Pons (tissue), 1 donor: ENCODE measurements around the gene RNF144B.

Source experiments
- DNase-seq: peaks from one replicate; pipeline ENCODE4 v3.0.0-alpha.2; 2016; ENCODE audit warnings: low spot score

The RNF144B gene

DNA sequence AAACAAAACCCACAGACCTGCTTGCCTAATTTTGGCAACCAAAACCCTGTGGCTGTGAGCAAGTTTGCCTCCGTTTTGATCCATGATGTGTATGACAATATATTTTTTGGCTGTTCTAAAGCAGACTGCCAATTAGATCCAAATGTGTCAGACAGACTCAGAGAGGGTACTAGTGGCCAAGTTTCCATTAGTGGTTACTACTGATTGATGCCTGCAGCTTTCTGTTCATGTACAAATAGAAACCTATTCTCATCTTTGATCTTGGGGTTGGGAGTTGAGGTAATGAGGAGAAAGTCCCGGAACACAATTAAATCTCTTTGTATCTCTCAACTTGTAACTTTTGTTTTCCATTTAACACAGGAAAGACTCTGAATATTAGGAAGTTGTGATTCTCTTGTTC lies 100.9 kb downstream of the RNF144B start:
- DNase-seq = no peak

DNA sequence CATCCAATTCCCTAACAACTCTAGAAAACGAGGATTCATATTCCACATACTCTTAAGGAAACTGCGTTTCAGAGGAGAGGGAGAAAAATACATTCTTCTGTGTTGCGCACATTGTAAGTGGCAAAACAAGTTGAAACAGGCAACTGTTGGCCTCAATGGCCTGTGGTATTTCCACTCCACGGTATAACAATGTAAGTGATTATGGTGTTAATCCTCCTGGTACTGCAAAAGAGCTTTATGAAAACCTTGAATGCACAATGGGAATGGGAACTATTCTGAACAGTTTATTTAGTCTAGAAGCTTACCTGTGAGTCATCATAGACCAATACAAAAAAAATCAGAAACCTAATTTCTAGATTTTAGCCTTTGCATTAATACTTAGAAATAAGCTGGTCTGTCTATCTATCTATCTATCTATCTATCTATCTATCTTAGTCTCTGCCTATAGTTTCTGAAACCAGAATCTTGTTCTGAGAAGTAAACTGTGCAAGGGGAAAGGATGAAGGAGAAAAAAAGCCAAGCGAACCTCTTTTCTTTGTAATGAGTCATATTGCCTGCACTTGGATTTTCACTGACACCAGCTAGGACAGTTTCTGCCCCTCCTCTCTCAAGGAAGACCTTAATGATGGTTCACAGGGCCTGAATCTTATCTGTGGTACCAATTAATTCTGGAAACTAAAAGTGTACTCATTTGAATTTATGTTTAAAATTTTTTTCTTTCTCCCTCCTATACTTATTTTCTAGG lies 101.5 kb downstream of the RNF144B start:
- no peak for DNase-seq

DNA sequence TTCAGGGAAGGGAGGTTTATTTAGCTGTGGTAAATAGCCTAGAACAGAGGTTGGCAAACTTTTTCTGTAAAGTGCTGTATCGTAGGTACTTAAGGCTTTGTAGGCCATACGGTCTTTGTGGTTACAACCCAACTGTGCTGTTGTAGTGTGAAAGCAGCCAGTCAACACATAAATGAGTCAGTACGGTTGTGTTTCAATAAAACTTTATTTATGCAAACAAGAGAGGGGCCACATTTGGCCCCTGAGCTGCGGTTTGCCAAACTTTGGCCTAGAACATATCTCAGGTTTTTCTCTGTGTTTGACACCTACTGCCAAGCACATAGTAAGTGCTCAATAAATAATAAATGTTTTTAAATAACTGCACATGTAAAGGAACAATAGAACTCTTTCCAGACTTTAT lies 102.2 kb downstream of the RNF144B start:
- no peak for DNase-seq

DNA sequence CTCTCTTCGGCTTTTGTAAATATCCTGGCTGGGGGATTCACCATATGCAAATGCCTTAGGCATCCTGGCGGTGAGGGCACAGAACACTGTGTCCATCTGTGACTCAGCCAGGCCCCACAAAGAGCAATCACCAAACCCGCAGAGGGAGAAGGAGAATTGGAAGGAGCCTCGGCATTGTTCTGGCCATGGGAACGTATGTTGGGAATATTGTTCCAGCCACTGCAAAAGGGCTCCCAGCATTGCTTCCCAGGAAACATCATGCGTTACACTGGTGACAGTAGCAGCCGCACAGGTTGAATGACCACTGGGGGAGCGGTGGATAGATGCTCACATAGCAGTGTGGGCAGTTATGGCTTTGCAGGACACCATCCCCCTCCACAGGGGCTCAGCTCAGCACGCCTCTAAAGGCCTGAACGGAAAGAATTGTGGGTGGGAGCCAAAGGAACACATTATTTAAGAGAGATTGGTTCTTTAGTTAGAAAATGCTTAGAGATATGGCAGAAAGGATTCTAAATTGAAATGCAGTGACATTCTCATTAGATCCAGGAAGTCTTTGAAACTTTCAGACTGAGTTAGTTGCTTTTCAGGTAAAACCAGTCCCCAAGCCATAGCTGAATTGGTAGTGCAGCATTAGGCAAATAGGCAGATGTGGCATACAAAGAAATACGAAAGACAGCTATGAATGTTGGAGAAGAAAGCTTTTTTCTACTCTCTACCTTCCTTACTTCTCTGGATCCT lies 104.3 kb downstream of the RNF144B start:
- no peak for DNase-seq

DNA sequence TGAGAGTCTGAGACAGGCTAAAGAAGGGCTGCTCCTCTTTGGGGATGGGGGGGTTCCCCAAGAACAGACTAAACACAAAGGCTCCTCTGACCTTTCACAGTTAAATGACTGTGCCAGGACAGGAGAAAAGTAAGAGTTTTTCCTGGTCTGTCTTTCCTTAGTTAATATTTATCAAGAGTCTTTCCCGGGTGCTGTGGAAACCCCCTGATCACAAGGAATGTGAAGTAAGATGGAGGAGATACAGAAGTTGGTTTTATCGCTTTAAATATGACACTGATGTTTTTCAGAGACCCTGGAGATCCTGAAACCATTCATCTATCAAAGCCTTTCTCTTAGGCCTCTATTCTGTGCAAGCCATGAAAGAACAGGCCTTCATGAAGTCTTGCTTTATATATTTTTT lies 105.8 kb downstream of the RNF144B start:
- DNase-seq = no peak

DNA sequence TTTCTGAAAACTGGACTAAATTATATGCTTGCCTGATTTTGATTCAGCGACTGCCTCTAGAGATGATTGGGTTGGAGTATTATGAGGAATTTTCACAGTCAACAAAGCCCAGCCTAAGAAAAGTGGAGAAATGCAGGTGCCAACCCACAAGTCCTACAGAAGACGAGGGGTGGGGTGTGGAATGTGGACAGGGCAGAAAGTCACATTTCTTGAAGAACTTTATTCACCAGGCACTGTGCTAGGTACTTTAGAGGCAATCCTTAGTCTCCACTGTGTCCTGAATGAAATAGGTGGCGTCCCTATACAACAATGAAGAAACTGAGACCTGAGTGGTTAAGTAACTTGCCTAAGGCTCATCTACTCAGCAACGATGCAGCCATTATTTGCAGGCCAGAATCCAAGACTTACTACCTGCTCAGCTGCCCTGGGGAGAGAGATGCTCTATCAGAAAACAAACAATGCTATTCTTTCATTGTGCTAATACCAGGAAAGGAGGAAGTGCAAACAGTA lies 106.3 kb downstream of the RNF144B start:
- DNase-seq = no peak

DNA sequence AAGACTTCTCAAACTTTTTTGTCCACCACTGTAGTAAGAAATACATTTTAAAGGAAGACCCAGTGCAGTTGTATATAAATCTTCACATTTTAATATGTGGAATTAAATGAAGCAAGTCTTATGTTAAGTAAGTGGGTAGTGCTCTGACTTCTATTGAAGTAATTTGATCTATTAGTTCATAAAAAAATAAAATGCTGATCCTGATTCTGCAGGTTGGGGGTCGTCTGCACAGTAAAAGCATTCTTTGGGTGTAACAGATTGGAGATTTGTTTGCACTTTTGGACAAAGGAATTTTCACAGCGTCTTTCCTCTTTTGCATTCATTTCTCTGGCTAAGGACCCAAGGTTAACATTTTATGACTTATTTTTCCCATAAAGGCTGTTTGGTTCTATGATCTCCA lies 106.8 kb downstream of the RNF144B start:
- DNase-seq = no peak

DNA sequence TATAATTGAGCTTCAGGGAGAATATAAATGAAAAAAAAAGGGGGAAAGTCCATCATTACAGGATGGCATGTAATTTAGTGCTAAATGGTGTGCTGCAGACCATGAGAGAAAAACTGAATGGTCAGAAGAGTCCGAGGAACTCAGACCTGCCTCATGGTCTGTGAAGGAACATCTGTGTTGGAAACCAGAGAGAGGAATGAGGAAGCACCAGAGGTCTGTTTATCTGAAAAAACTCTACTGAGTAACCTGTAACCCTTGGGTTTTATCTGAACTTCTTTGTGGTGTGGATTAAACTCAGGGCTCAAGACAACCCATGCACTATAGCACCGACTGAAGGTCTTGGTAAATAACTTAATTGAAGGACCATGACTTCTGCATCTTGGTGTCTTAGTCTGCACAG lies 108.1 kb downstream of the RNF144B start:
- no peak for DNase-seq

DNA sequence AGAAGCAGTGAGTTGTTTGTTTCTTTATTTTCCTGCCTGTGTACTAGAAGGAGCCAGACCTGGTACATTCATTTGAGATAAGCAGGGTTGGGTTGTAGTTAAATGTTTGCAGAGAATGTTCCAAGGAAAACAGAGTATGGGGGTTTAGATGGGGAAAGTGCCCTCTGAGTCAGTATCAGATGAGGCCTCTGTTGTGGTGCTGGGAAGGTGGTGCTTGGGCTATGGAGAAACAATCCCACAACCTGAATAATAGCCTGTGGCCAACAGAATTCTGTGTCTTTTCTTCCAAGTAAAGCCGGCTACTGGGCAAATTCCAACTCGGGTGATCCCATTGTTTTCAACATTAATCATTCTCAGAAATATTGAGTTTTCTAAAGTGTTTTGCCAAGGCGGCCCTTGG lies 109.3 kb downstream of the RNF144B start:
- DNase-seq = no peak

DNA sequence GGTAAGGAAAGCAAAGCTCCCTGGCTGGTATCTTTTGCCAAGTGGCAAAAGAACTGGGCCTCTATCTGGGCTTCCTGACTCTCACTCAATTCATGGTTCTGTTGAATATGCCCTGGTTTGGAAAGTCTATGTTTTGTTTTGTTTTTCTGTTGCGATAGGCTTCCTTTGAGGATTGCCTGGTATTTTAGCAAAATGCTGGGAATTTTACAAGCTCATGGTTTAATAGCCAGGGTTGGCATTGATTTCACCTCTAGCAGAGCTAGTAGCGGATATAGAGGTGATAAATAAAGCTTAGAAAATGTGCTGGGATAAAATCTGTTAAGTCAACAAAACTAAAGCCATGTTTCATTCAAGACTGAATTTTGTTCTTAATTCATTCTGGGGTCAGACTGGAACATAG lies 109.9 kb downstream of the RNF144B start:
- no peak for DNase-seq

DNA sequence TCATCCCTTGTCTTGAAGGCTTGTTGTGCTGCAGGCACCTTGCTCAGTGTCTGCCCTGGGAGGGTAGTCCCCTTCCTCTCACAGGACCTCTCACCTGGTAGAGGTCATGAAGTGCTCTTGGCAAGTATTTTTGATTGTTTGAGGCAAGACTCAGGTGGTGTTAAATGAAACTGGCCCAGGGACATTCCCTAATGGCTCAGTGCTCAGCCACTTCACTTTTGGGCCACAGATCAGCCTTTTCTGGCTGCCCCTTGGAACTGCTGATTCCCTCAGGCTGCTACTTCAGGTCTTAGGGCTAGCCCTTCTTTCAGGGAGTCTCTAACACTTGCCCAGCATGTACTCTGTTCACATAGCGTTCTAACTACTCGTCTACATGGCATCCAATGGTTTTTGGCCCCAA lies 111.3 kb downstream of the RNF144B start:
- DNase-seq = no peak

DNA sequence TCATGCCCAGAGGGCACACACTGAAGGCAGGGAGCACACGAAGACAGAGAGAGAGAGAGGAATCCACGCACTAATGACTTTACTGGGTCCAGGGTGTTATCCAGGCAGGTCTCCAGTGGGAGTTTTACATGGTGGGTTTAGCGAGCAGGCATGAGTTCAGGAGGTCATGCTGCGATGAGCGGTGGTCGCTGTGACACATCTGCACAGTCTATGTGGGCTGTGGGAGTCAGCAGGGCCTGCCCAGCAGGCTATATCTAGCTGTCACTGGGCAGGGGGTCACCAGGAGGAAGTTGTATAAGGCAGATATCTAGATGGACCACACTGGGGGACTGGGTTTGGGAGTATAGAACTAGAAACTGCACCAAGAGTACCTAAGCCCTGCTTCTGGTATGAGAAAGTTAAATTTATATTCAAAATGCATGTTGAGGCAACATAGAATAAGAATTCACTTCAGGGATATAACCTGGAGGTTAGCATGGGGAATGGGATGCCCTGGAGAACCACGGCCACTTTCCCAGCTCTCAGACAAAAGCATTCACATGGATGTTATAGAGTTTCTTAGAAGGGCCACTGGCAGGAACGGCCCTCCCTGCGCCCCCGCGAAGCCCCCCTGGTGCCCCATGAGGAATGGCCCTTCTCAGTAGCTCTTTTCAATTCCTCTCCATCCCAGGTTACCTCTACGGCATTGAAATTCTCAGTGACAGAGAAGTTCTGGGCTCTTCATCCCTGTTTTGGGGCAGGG lies 113.9 kb downstream of the RNF144B start:
- DNase-seq = no peak

DNA sequence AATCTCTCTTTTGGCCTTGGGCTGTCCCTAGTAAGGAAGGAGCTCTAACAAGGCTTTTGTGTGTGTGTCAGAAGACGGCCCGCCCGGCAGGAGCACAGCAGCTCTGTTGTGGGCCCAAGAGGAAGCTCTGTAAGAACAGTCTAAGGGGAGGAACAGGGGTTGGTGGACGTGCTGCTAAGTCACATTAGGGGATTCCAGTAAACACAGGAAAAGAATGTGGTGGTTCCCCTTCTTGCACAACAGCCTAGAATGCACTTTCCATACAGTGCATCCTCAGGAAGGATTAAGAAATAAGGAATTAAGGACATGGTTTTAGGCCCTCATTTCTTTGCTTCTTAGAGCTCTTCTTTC lies 114.5 kb downstream of the RNF144B start:
- peak; percentile 61 for DNase-seq

DNA sequence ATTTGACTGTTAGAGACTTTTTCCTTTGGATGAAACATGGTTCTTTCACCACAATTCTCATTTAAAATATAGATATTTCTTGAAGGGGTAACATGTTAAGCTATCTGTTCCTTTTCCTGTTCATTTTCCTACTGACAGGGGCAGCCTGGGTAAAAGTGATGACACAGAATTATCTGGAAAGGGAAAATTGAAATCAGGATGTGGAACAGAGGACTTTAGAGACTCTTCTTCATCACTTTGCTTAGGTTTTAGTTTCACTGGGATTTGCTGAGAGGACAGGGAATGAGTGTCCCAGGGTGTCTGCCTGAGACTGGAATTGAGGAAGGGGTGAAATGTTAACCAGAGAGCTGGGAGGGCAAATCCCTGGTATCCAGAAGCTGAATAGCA lies 116.0 kb downstream of the RNF144B start:
- DNase-seq = no peak

DNA sequence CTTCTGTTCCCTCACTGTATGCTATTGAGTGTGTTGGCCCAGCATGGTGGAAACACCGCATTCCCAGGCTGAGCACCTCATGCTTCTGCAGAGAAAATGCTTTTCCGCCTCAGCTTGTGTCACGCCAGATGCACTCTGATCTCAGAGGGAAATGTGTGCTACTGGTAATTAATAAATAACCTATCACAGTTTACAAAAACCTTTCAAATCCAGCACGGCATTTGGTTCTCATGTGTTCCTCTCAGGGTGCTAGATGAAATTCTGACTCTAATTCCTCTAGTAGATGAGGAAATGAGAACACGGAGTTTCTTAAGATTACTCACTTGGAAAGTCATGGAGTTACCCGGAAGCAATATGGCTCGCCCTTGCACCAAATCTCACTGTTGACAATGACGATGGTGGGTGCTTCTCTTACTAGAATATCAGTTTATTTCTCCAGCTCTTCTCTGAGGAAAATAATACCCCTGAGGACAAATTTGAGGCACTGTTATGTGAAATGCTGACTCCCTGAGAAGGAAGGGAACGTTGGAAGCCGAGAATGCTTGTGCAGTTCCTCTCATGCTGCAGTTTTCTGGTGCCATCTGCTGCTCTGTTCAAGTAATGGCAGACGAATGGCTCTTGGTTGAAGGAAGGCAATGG lies 116.6 kb downstream of the RNF144B start:
- peak; percentile 90 for DNase-seq

DNA sequence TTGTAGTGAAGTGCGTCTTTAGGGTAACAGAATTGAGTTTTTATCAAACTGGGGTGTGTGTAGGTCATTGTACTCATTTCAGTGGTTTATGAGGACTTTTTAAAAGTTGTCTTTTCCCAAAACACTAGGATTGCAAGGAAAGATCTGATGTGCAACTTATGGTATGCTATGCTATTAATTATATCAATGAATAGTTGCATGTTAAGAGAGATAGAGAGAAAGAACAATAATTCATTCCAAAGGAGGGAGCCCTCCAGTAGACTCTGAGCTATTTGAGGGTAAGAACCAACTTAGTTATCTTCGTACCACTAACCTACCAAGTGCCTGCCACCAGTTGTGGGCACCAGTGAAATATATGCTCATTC lies 117.1 kb downstream of the RNF144B start:
- no peak for DNase-seq

DNA sequence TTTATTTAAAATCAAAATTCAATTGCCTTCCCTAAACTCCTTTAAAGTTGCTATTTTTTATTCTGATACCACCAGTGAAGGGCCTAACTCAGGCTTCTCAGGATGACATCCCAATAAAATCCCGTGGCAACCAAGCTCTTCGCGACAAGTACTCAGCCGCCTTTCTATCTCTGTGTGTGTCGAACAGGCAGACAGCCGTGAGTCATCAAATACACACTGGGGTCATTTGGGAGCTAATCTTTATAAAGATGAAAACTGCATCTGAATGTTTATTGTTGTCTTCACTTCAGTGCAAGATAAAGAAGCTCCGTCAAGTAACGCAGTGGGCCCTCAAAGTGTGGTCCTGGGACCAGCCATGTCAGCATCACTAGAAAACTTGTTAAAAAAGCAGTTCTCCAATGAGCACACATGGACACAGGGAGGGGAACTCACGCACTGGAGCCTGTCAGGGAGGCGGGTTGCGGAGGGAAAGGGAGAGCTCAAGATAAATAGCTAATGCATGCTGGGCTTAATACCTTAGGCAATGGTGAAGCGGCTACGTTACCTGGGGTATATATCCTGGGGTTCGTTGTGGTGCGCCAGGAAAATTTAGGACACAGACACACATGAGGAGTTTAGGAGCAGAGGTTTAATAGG lies 119.3 kb downstream of the RNF144B start:
- DNase-seq = no peak

DNA sequence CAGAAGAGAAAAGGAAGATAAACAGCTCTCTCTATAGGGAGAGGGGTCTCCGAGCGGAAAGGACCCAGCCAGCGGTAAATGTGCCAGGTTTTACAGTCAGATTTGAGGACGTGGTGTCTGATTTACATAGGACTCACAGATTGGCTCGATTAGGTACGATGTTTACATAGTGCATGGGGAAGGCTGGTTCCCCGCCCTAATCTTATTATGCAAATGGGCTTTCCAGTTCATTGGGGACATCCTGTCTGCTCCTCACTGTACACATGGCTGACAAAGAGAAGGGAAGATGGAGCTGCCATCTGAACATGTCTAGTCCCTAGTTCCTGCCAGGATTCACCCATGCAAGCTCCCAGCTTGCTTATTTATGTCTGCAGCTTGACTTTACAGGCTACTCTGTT lies 119.9 kb downstream of the RNF144B start:
- no peak for DNase-seq

DNA sequence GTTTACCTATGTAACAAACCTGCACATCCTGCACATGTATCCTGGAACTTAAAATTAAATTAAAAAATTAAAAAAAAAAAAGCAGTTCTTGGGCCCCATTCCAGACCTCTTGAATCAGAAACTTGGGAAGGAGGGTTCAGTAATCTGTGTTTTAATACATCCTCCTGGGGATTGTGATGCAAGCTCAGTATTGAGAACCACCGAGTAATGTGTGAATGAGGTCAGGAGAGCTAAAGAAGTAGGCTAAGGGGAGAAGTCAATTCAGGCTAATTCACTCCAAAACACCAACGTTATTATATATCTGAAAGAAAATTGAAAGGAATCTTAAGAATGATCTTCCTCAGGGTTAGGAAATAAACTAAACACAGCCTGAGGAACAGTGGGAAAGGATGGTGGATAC lies 120.4 kb downstream of the RNF144B start:
- DNase-seq = no peak

DNA sequence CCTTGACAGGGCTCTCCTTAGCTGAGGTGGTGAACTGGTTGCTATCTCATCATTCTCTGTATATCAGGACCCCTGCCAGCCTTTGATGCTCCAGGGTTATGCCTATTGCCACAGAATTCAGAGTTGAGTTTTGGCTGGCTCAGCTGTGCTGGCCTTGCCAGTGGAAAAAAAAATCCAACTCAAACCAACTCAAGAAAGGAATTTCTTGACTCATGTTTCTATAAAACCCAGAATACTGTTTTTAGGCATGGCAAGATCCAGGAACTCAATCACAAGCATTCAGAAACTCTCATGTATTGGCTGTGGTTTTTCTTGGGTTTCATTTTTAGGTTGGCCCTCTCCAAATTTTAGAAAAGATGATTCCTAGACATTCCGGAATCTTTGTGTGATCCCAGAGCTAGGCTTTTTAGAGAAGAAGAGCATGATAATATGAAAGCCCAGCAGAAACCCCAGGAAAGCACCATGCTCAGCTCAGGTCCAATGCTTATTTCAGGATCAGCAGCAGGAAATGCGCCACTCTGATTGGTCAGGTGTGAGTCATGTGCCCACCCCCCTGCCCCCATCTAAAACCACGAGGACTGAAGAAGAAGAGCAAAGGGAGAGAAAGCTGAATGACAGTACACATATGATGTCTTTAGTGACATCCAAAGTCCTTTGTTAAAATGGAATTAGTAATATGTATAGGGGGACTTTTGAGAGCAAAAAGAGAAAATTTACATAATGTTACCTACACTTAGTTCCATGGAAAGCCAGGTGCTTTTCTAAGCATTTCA lies 122.9 kb downstream of the RNF144B start:
- DNase-seq = no peak

DNA sequence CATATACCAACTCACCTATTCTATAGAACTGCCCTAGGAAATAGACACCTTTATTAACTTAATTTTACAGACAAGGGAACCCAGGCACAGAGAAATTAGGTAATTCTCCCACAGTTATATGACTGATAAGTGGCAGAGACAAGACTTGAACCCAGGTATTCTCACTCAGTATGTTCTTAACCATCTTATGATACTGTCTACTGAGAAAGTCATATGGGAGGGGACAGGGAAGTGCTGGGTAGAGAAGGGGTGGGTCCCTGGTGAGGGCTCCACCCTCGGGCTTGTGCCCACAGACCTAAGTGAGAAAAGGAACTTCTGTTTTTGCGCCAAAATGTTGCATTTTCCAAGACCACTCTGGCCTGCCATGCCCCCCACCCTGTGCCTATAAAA lies 123.5 kb downstream of the RNF144B start:
- no peak for DNase-seq
